ENCODE results near the gene RPL13A.

Gene RPL13A

GRCh38 chr19:49486710-49487276 is 615 bp upstream of the RPL13A start:
- DNase-seq, result no peak

GRCh38 chr19:49488046-49488862 is 846 bp downstream of the RPL13A start:
- no peak for DNase-seq

- no peak for DNase-seq
Observed at GRCh38 chr19:49488863-49489537, 1.6 kb downstream of the RPL13A start.

GRCh38 chr19:49489601-49490167 is 2.3 kb downstream of the RPL13A start:
- DNase-seq, result no peak

GRCh38 chr19:49490287-49491029 is 3.0 kb downstream of the RPL13A start:
- DNase-seq, result no peak

GRCh38 chr19:49491030-49491803 is 3.8 kb downstream of the RPL13A start:
- DNase-seq, result no peak

GRCh38 chr19:49491804-49492572 is 4.6 kb downstream of the RPL13A start:
- peak; percentile 73 for DNase-seq

GRCh38 chr19:49492573-49493405 is 5.4 kb downstream of the RPL13A start:
- peak; percentile 88 for DNase-seq

- DNase-seq, result no peak
Observed at GRCh38 chr19:49496574-49497008, 9.2 kb downstream of the RPL13A start.

- DNase-seq, result no peak
Observed at GRCh38 chr19:49497047-49497788, 9.8 kb downstream of the RPL13A start.

- no peak for DNase-seq
Observed at GRCh38 chr19:49497789-49498103, 10.3 kb downstream of the RPL13A start.

GRCh38 chr19:49498475-49498874 is 11.1 kb downstream of the RPL13A start:
- DNase-seq, result no peak

- DNase-seq, result no peak
Observed at GRCh38 chr19:49499030-49499670, 11.7 kb downstream of the RPL13A start.

GRCh38 chr19:49502866-49503581 is 15.6 kb downstream of the RPL13A start:
- peak; percentile 32 for DNase-seq

- DNase-seq, result no peak
Observed at GRCh38 chr19:49503582-49503962, 16.2 kb downstream of the RPL13A start.

GRCh38 chr19:49506575-49507105 is 19.2 kb downstream of the RPL13A start:
- DNase-seq, result no peak

GRCh38 chr19:49507803-49508494 is 20.5 kb downstream of the RPL13A start:
- DNase-seq, result no peak
